DOHH2 (cell line): ENCODE results near the gene ELMOD3.

Experiments
- EZH2phosphoT487 ChIP-seq: fragments of 200-600 bp; sonication (generic); IDR thresholded peaks from 2 replicates; pipeline ENCODE4 v1.6.1; 2017; ENCODE audit warnings: borderline replicate concordance, mild to moderate bottlenecking, antibody characterized with exemption, low read length, moderate library complexity, mixed read lengths
- TF ChIP-seq, protein P1 (sequence below): fragments of 200-600 bp; sonication (generic); IDR thresholded peaks from one replicate; pipeline ENCODE4 v1.5.1; 2014; ENCODE audit warnings: antibody characterized with exemption, mild to moderate bottlenecking, low read depth, low read length; ENCODE audit not compliant: poor library complexity, severe bottlenecking

DNA sequence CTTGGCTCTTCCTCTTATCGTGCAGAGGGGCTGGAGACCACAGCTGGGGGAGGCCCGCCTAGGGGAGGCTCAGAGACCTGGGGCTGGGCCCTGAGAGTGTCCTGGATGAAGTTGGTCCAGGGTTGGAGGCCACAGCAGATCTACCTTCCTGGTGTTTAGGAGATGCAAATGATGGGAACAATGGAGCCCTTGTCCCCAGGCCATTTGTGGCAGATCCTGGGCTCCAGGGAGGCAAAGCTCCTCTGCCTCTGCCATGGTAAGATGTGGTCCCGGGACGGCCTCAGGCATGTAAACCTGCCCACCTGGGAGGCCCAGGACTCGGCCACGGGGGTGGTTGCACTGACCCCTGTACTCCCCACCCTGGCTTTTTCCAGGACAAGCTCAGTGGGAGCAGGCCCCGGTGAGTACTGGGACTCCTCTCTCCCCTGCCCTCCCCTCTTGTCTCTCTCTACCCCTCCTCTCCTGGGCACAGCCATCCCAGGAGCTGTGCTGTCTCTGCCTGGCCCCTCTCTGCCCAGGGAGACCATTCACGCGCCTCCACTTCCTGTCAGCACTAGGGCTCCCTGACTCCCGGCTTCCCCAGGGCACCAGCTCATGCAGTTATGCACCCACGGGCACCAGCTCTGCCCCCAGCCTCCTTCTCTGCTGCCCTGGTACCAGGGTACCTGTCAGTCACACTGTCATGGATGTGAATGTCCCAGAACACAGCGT lies 74.8 kb downstream of the ELMOD3 start:
- TF ChIP-seq, protein P1, sequence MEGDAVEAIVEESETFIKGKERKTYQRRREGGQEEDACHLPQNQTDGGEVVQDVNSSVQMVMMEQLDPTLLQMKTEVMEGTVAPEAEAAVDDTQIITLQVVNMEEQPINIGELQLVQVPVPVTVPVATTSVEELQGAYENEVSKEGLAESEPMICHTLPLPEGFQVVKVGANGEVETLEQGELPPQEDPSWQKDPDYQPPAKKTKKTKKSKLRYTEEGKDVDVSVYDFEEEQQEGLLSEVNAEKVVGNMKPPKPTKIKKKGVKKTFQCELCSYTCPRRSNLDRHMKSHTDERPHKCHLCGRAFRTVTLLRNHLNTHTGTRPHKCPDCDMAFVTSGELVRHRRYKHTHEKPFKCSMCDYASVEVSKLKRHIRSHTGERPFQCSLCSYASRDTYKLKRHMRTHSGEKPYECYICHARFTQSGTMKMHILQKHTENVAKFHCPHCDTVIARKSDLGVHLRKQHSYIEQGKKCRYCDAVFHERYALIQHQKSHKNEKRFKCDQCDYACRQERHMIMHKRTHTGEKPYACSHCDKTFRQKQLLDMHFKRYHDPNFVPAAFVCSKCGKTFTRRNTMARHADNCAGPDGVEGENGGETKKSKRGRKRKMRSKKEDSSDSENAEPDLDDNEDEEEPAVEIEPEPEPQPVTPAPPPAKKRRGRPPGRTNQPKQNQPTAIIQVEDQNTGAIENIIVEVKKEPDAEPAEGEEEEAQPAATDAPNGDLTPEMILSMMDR = no peak
- no peak for TF ChIP-seq EZH2phosphoT487
